ENCODE data around the gene OR6C75. TPM values are rescaled to one million over a fixed set of nuclear protein-coding genes. Genes with fewer than 3 reads are reported as not detected.

The OR6C75 gene
- total RNA-seq, 1 donor from 2014 or later: not detected

Other genes with a start within 250 kb of the OR6C75 start
- gene OR9K2, start 236.6 kb upstream of the OR6C75 start, total RNA-seq: not detected
- gene OR10A7, start 141.9 kb upstream of the OR6C75 start, total RNA-seq: not detected
- gene OR6C74, start 118.4 kb upstream of the OR6C75 start, total RNA-seq: not detected
- gene OR6C6, start 66.4 kb upstream of the OR6C75 start, total RNA-seq: not detected
- not detected for gene OR6C1, start 48.6 kb upstream of the OR6C75 start, total RNA-seq
- gene OR6C3, start 32.2 kb upstream of the OR6C75 start, total RNA-seq: not detected
- gene OR6C65, start 37.6 kb downstream of the OR6C75 start, total RNA-seq: not detected
- gene OR6C76, start 63.3 kb downstream of the OR6C75 start, total RNA-seq: not detected
- not detected for gene OR6C2, start 81.1 kb downstream of the OR6C75 start, total RNA-seq
- gene OR6C70, start 107.2 kb downstream of the OR6C75 start, total RNA-seq: not detected
- not detected for gene OR6C68, start 129.4 kb downstream of the OR6C75 start, total RNA-seq
- gene OR6C4, start 186.6 kb downstream of the OR6C75 start, total RNA-seq: not detected
- gene OR2AP1, start 209.5 kb downstream of the OR6C75 start, total RNA-seq: not detected

Data from temporal lobe (tissue), 1 donor.